IMR-90 (cell line): ENCODE measurements around the gene MRPL17. TPM values are rescaled to one million over a fixed set of nuclear protein-coding genes. Genes with fewer than 3 reads are reported as not detected.

Experiments
- ATAC-seq: fragments of 200-7000 bp; cut with Tn5 transposase; 2 replicates; pipeline ENCODE4 v1.9.1; 2020; ENCODE audit warnings: low read depth, mild to moderate bottlenecking, moderate library complexity
- BruUV-seq: library from RNA; stranded (reverse); fragments of 400-500 nt; replicated peaks from 2 replicates; lab custom pipeline; 2021; lab: Mats Ljungman, UMichigan
- CTCF ChIA-PET: fragments of 300-600 bp; formaldehyde crosslinking; extraction: SDS; loops from one replicate; lab custom pipeline; 2021; ENCODE audit warnings: antibody characterized with exemption; lab: Yijun Ruan, JAX
- POLR2A ChIA-PET: fragments of 300-600 bp; sonication (Branson Sonifier 250); formaldehyde crosslinking; loops from one replicate; lab custom pipeline; 2022; ENCODE audit warnings: antibody characterized with exemption; ENCODE audit not compliant: unreplicated experiment; lab: Charles Lee
- DNase-seq: peaks from one replicate; pipeline ENCODE4 v3.0.0; 2013
- H2AFZ ChIP-seq: replicated peaks from 2 replicates; pipeline ENCODE3; 2013; ENCODE audit warnings: low read length, mild to moderate bottlenecking; ENCODE audit not compliant: poor library complexity
- H2AK5ac ChIP-seq: 2 replicates; pipeline ENCODE4 v1.6.1; 2013; ENCODE audit warnings: low read depth, low read length, inconsistent platforms
- H2AK9ac ChIP-seq: replicated peaks from 2 replicates; pipeline ENCODE3; 2013; ENCODE audit warnings: mild to moderate bottlenecking, low read depth, low read length, moderate library complexity; ENCODE audit not compliant: poor library complexity
- H2BK120ac ChIP-seq: 2 replicates; pipeline ENCODE4 v1.6.1; 2013; ENCODE audit warnings: low read depth, low read length, inconsistent platforms
- H2BK15ac ChIP-seq: 3 replicates; pipeline ENCODE4 v1.6.1; 2013; ENCODE audit warnings: low read depth, low read length, inconsistent platforms
- H2BK20ac ChIP-seq: 2 replicates; pipeline ENCODE4 v1.6.1; 2013; ENCODE audit warnings: low read depth, mild to moderate bottlenecking, inconsistent platforms, low read length, moderate library complexity
- H2BK5ac ChIP-seq: 2 replicates; pipeline ENCODE4 v1.6.1; 2013; ENCODE audit warnings: mild to moderate bottlenecking, low read depth, low read length, inconsistent platforms; ENCODE audit not compliant: poor library complexity, severe bottlenecking
- H3K14ac ChIP-seq: replicated peaks from 2 replicates; pipeline ENCODE4 v1.6.1; 2013; ENCODE audit warnings: low read depth, low read length, inconsistent platforms
- H3K18ac ChIP-seq: 2 replicates; pipeline ENCODE4 v1.6.1; 2013; ENCODE audit warnings: low read depth, low read length, control low read depth
- H3K23ac ChIP-seq: 2 replicates; pipeline ENCODE4 v1.6.1; 2013; ENCODE audit warnings: low read depth, low read length, inconsistent platforms
- H3K27ac ChIP-seq: 2 replicates; pipeline ENCODE4 v1.5.1; 2013; ENCODE audit warnings: mild to moderate bottlenecking, control low read depth, low read length; ENCODE audit not compliant: insufficient read depth
- H3K27me3 ChIP-seq: 2 replicates; pipeline ENCODE4 v1.6.1; 2013; ENCODE audit warnings: low read length; ENCODE audit not compliant: control insufficient read depth, insufficient read depth
- H3K36me3 ChIP-seq: 2 replicates; pipeline ENCODE4 v1.6.1; 2013; ENCODE audit warnings: low read length, mixed read lengths; ENCODE audit not compliant: control insufficient read depth, insufficient read depth
- H3K4ac ChIP-seq: 2 replicates; pipeline ENCODE4 v1.6.1; 2013; ENCODE audit warnings: low read depth, low read length, inconsistent platforms
- H3K4me1 ChIP-seq: 2 replicates; pipeline ENCODE4 v1.6.1; 2013; ENCODE audit warnings: low read length, mixed read lengths; ENCODE audit not compliant: control insufficient read depth, insufficient read depth
- H3K4me2 ChIP-seq: 2 replicates; pipeline ENCODE4 v1.6.1; 2013; ENCODE audit warnings: low read depth, mild to moderate bottlenecking, control low read depth, low read length, moderate library complexity
- H3K4me3 ChIP-seq: 2 replicates; pipeline ENCODE4 v1.5.1; 2013; ENCODE audit warnings: low read depth, mild to moderate bottlenecking, control low read depth, low read length, moderate library complexity; ENCODE audit not compliant: insufficient read depth
- H3K56ac ChIP-seq: 2 replicates; pipeline ENCODE4 v1.6.1; 2013; ENCODE audit warnings: low read length, inconsistent platforms; ENCODE audit not compliant: insufficient read depth; ENCODE audit errors: extremely low read depth
- H3K79me1 ChIP-seq, 2 experiments: 2 replicates each; pipeline ENCODE4 v1.6.1; 2013; ENCODE audit warnings: low read length in 2 of 2, inconsistent platforms in 1 of 2, low read depth in 1 of 2
- H3K9ac ChIP-seq: 2 replicates; pipeline ENCODE4 v1.6.1; 2013; ENCODE audit warnings: low read depth, low read length, control low read depth
- H3K9me1 ChIP-seq: 2 replicates; pipeline ENCODE4 v1.6.1; 2013; ENCODE audit warnings: low read length, inconsistent platforms; ENCODE audit not compliant: insufficient read depth
- H3K9me3 ChIP-seq: 2 replicates; pipeline ENCODE4 v1.6.1; 2013; ENCODE audit warnings: low read length; ENCODE audit not compliant: control insufficient read depth, insufficient read depth
- H4K20me1 ChIP-seq: 2 replicates; pipeline ENCODE4 v1.6.1; 2013; ENCODE audit warnings: low read length, inconsistent platforms; ENCODE audit not compliant: insufficient read depth
- H4K5ac ChIP-seq: 2 replicates; pipeline ENCODE4 v1.6.1; 2013; ENCODE audit warnings: mild to moderate bottlenecking, low read depth, low read length, control low read depth
- H4K8ac ChIP-seq, 2 experiments: 2 replicates each; pipeline ENCODE4 v1.6.1; 2013; ENCODE audit warnings: low read depth in 2 of 2, low read length in 2 of 2, control low read depth in 1 of 2, inconsistent platforms in 1 of 2
- H4K91ac ChIP-seq: 2 replicates; pipeline ENCODE4 v1.6.1; 2013; ENCODE audit warnings: low read depth, low read length, inconsistent platforms; ENCODE audit not compliant: insufficient read depth
- CHD1 ChIP-seq: IDR thresholded peaks from 2 replicates; pipeline ENCODE4 v1.6.1; 2012; ENCODE audit warnings: low read depth, low read length, improper control_type of control experiment
- CTCF ChIP-seq: conservative IDR thresholded peaks from 2 replicates; pipeline ENCODE4 v1.5.1; 2012; ENCODE audit warnings: mild to moderate bottlenecking, low read depth, low read length, improper control_type of control experiment
- FOS ChIP-seq: fragments of 150-350 bp; IDR thresholded peaks from 2 replicates; pipeline ENCODE4 v1.6.1; 2016; ENCODE audit warnings: low read depth, low read length
- MAFK ChIP-seq: IDR thresholded peaks from 2 replicates; pipeline ENCODE4 v1.6.1; 2012; ENCODE audit warnings: low read depth, low read length, improper control_type of control experiment
- MXI1 ChIP-seq: IDR thresholded peaks from 2 replicates; pipeline ENCODE4 v1.6.1; 2012; ENCODE audit warnings: low read depth, mild to moderate bottlenecking, low read length, moderate library complexity, borderline replicate concordance
- POLR2A ChIP-seq: IDR thresholded peaks from 2 replicates; pipeline ENCODE4 v1.6.1; 2012; ENCODE audit warnings: mild to moderate bottlenecking, low read depth, low read length
- RAD21 ChIP-seq: IDR thresholded peaks from 2 replicates; pipeline ENCODE4 v1.6.1; 2012; ENCODE audit warnings: low read length, improper control_type of control experiment
- RCOR1 ChIP-seq: IDR thresholded peaks from 2 replicates; pipeline ENCODE4 v1.6.1; 2012; ENCODE audit warnings: mild to moderate bottlenecking, low read length, improper control_type of control experiment; ENCODE audit not compliant: insufficient replicate concordance
- RFX5 ChIP-seq: IDR thresholded peaks from 2 replicates; pipeline ENCODE4 v1.8.0; 2012; ENCODE audit warnings: low read depth, mild to moderate bottlenecking, low read length, moderate library complexity
- SMC3 ChIP-seq: fragments of 150-350 bp; IDR thresholded peaks from 2 replicates; pipeline ENCODE4 v1.6.1; 2016; ENCODE audit warnings: low read depth, mild to moderate bottlenecking, antibody characterized with exemption, low read length, moderate library complexity
- USF2 ChIP-seq: fragments of 150-350 bp; IDR thresholded peaks from 2 replicates; pipeline ENCODE4 v1.6.1; 2017; ENCODE audit warnings: mild to moderate bottlenecking, antibody characterized with exemption, low read length, low read depth
- WGBS, 2 experiments: methylation state at CpG; one replicate each; pipeline versions ENCODE4 v1.1.5 to v1.1.7; 2013; ENCODE audit warnings: missing lambda C conversion rate in 2 of 2; ENCODE audit not compliant: insufficient read length in 1 of 2; ENCODE audit errors: extremely low coverage in 2 of 2; 5-methylcytosine and 5-hydroxymethylcytosine counted together
- dilution Hi-C: fragments of 300-500 bp; cut with HindIII; formaldehyde crosslinking; loops from one replicate; pipeline ENCODE4 v1.14.3; 2018; ENCODE audit warnings: low sequenced_read_pairs; ENCODE audit not compliant: unreplicated experiment
- in situ Hi-C: fragments of 300-500 bp; cut with MboI; formaldehyde crosslinking; loops from 3 replicates; pipeline ENCODE4 v1.14.3; 2019; ENCODE audit warnings: low sequenced_read_pairs, inconsistent platforms, mixed read lengths
- intact Hi-C: fragments of 100-400 bp; cut with micrococcal nuclease; formaldehyde crosslinking; loops from 2 replicates; pipeline ENCODE4 v1.10.0; 2022
- polyA plus RNA-seq, 3 experiments: library from polyadenylated mRNA; depleted of rRNA; stranded (reverse); fragments of >200 nt; gene quantifications; 2 replicates each; pipeline ENCODE4 v1.2.3, GENCODE V29; 2012; ENCODE audit warnings: low replicate concordance in 1 of 3
- total RNA-seq: library from RNA; depleted of rRNA; stranded (reverse); fragments of >200 nt; gene quantifications from 2 replicates; pipeline ENCODE4 v1.2.3, GENCODE V29; 2012

MRPL17 gene
- total and polyA plus RNA-seq, 2 of the 4 experiments (the other 2 are of a cell fraction): 70.3 to 85.2 TPM

GRCh38 chr11:6631361-6631890, 51.7 kb downstream of the MRPL17 start:
- no peak for ATAC-seq
- no peak overlapping the region for H3K4me3 ChIP-seq

More at GRCh38 chr11:6631361-6631890, 51.7 kb downstream of the MRPL17 start:
- no peak overlapping the region for H2BK120ac ChIP-seq
- H3K27ac ChIP-seq: no peak overlapping the region
- no peak overlapping the region for H2BK20ac ChIP-seq
- H3K18ac ChIP-seq: no peak overlapping the region
- intact Hi-C loops (no loop called here), in situ Hi-C loops (no loop called here), dilution Hi-C loops (no loop called here)
- H3K14ac ChIP-seq: no peak overlapping the region
- no peak overlapping the region for H3K23ac ChIP-seq
- no peak overlapping the region for H2AFZ ChIP-seq
- ChIA-PET CTCF (interaction anchor here (0.9 kb wide), 1 partner anchor 10 kb away, joined by 3 read pairs; no protein-coding TSS in a partner anchor), POLR2A (no interaction called here)
- no peak overlapping the region for H2AK5ac ChIP-seq
- BruUV-seq: no TSS peak
- no peak overlapping the region for H3K4me2 ChIP-seq
- H3K9ac ChIP-seq: no peak overlapping the region
- H3K56ac ChIP-seq: no peak overlapping the region
- no peaks in the 10 kb centered on the region for H3K9me3 ChIP-seq
- WGBS, 2 experiments: 91% methylated on average over 7 of the region's 11 CpGs; no CpG with 5 or more reads in 1 of the 2 experiments
- H3K4me1 ChIP-seq: peaks cover 7% of the 10 kb centered on the region
- peaks cover 56% of the 10 kb centered on the region for H3K36me3 ChIP-seq
- H4K5ac ChIP-seq: no peak overlapping the region
- H2BK15ac ChIP-seq: no peak overlapping the region
- TF ChIP-seq CTCF (no peak), POLR2A (no peak), USF2 (no peak), CHD1 (no peak), RCOR1 (no peak), RFX5 (no peak), MAFK (no peak), FOS (no peak), MXI1 (no peak), SMC3 (no peak), RAD21 (no peak)
- H4K20me1 ChIP-seq: peaks cover 4% of the 10 kb centered on the region; the same call in 1 of the 2 replicates
- H2BK5ac ChIP-seq: no peak overlapping the region
- H4K8ac ChIP-seq: no peak overlapping the region
- H2AK9ac ChIP-seq: no peak overlapping the region
- H3K4ac ChIP-seq: no peak overlapping the region
- H3K27me3 ChIP-seq: no peaks in the 10 kb centered on the region
- H3K9me1 ChIP-seq: no peaks in the 10 kb centered on the region
- no peaks in the 10 kb centered on the region for H3K79me1 ChIP-seq
- no peak overlapping the region for H4K91ac ChIP-seq
- no peak for DNase-seq
